ENCODE data around the gene TRMT112. TPM values are rescaled to one million over a fixed set of nuclear protein-coding genes. Genes with fewer than 3 reads are reported as not detected.

Gene TRMT112
- polyA plus RNA-seq, 2 of the 4 experiments (the other 2 are of a cell fraction), result 363 to 440 TPM

GRCh38 chr11:64334764-64335735 lies 17.7 kb upstream of the TRMT112 start (continued):
- TF ChIP-seq CHD4 (IDR thresholded peaks at IDR 0.05; ENCODE audit: borderline replicate concordance), result no peak
- TF ChIP-seq JUNB (IDR thresholded peaks at IDR 0.05), result peak; percentile 88
- no peak for TF ChIP-seq REST (IDR thresholded peaks at IDR 0.05)
- TF ChIP-seq FOSL2 (IDR thresholded peaks at IDR 0.05), result peak; percentile 86
- TF ChIP-seq FOSL2 (CRISPR knock-in tag; IDR thresholded peaks at IDR 0.05), result peak; percentile 97
- no peak for TF ChIP-seq HOXA7 (CRISPR knock-in tag; IDR thresholded peaks at IDR 0.05)
- TF ChIP-seq JUN (IDR thresholded peaks at IDR 0.05), result peak; percentile 44 to 65; a peak in 2 of 5 replicates
- peak; percentile 75; the same call in 1 of the 2 replicates for TF ChIP-seq GATA3 (IDR thresholded peaks at IDR 0.05; ENCODE audit: borderline replicate concordance)
- TF ChIP-seq ESRRA (IDR thresholded peaks at IDR 0.05; ENCODE audit: borderline replicate concordance, low read length), result no peak
- TF ChIP-seq MAX (IDR thresholded peaks at IDR 0.05), result 0 out of 2 replicates have a peak, but pooled peaks have one; percentile 53
- TF ChIP-seq MAFK (IDR thresholded peaks at IDR 0.05; ENCODE audit: partially characterized antibody), result peak; percentile 44
- peak; percentile 21 for TF ChIP-seq CHD2 (IDR thresholded peaks at IDR 0.05; ENCODE audit: low read length, partially characterized antibody)
- TF ChIP-seq ZFP36 (IDR thresholded peaks at IDR 0.05; ENCODE audit: borderline replicate concordance, partially characterized antibody), result no peak
- TF ChIP-seq PBX3 (IDR thresholded peaks at IDR 0.05), result peak; percentile 88
- peak; percentile 56; the same call in 1 of the 2 replicates for TF ChIP-seq MYC (IDR thresholded peaks at IDR 0.05; ENCODE audit: borderline replicate concordance, low read length)
- TF ChIP-seq USF2 (IDR thresholded peaks at IDR 0.05), result peak; percentile 44; the same call in 1 of the 2 replicates
- no peak for TF ChIP-seq RARB (CRISPR knock-in tag; IDR thresholded peaks at IDR 0.05)
- TF ChIP-seq HOXB13 (CRISPR knock-in tag; IDR thresholded peaks at IDR 0.05; ENCODE audit: low read depth), result no peak
- no peak for TF ChIP-seq TFCP2L1 (CRISPR knock-in tag; IDR thresholded peaks at IDR 0.05)
- TF ChIP-seq HOXB5 (CRISPR knock-in tag; IDR thresholded peaks at IDR 0.05), result 0 out of 2 replicates have a peak, but pooled peaks have one; percentile 54
- peak; percentile 92 to 98 for TF ChIP-seq CEBPB (IDR thresholded peaks at IDR 0.05)
- TF ChIP-seq SMC3 (IDR thresholded peaks at IDR 0.05), result no peak
- no peak for TF ChIP-seq NPAS2 (CRISPR knock-in tag; IDR thresholded peaks at IDR 0.05; ENCODE audit: borderline replicate concordance)
- no peak for TF ChIP-seq SREBF2 (IDR thresholded peaks at IDR 0.05)
- TF ChIP-seq BCL3 (IDR thresholded peaks at IDR 0.05), result 0 out of 3 replicates have a peak, but pooled peaks have one; percentile 24
- TF ChIP-seq CBX8 (IDR thresholded peaks at IDR 0.05), result no peak

All from A549 (cell line).